WTC11 (cell line): ENCODE results near the gene DYNC1I1. TPM values are rescaled to one million over a fixed set of nuclear protein-coding genes. Genes with fewer than 3 reads are reported as not detected.

Source experiments
- ATAC-seq: fragments of 200-7000 bp; cut with Tn5 transposase; 2 replicates; pipeline ENCODE4 v1.10.0; 2021; ENCODE audit warnings: mild to moderate bottlenecking, moderate library complexity
- CTCF ChIA-PET: fragments of 300-600 bp; sonication (Branson Sonifier 250); formaldehyde crosslinking; loops from one replicate; lab custom pipeline; 2021; ENCODE audit warnings: antibody characterized with exemption; lab: Charles Lee
- POLR2A ChIA-PET: fragments of 350-600 bp; sonication (Branson Sonifier 250); formaldehyde crosslinking; loops from one replicate; lab custom pipeline; 2021; ENCODE audit warnings: antibody characterized with exemption; lab: Charles Lee
- DNase-seq: peaks from one replicate; pipeline ENCODE4 v3.0.0; 2021; ENCODE audit warnings: low spot score
- H3K27ac Mint-ChIP-seq: 2 replicates; pipeline ENCODE4 v1.8.0; 2021; ENCODE audit warnings: mixed read lengths
- H3K27me3 Mint-ChIP-seq: 2 replicates; pipeline ENCODE4 v1.8.0; 2021; ENCODE audit warnings: low read depth, mild to moderate bottlenecking, moderate library complexity, mixed read lengths
- H3K36me3 Mint-ChIP-seq: 2 replicates; pipeline ENCODE4 v1.8.0; 2021; ENCODE audit warnings: mixed read lengths
- H3K4me1 Mint-ChIP-seq: 2 replicates; pipeline ENCODE4 v1.8.0; 2022; ENCODE audit warnings: mixed read lengths
- H3K4me3 Mint-ChIP-seq: 2 replicates; pipeline ENCODE4 v1.8.0; 2021; ENCODE audit warnings: mild to moderate bottlenecking, moderate library complexity, mixed read lengths
- H3K9me3 Mint-ChIP-seq: 2 replicates; pipeline ENCODE4 v1.8.0; 2021; ENCODE audit warnings: mixed read lengths
- AFF4 ChIP-seq: sonication (generic); formaldehyde crosslinking; IDR thresholded peaks from 2 replicates; pipeline ENCODE4 v1.8.1; 2023; ENCODE audit warnings: mild to moderate bottlenecking, missing genetic modification reagents, borderline replicate concordance
- ATF1 ChIP-seq: sonication (generic); formaldehyde crosslinking; IDR thresholded peaks from 2 replicates; pipeline ENCODE4 v1.8.1; 2023; ENCODE audit warnings: mild to moderate bottlenecking, moderate library complexity, missing genetic modification reagents
- CREB1 ChIP-seq: sonication (generic); formaldehyde crosslinking; IDR thresholded peaks from 2 replicates; pipeline ENCODE4 v1.8.0; 2023; ENCODE audit warnings: mild to moderate bottlenecking, missing genetic modification reagents
- CTCF ChIP-seq: fragments of 200-600 bp; IDR thresholded peaks from 2 replicates; pipeline ENCODE4 v1.8.0; 2022; ENCODE audit warnings: antibody characterized with exemption
- ERG ChIP-seq: fragments of 250-450 bp; sonication (Bioruptor Pico); IDR thresholded peaks from 2 replicates; pipeline ENCODE4 v1.8.0; 2021; ENCODE audit warnings: mild to moderate bottlenecking
- FOXJ3 ChIP-seq: sonication (generic); formaldehyde crosslinking; IDR thresholded peaks from 2 replicates; pipeline ENCODE4 v1.9.0; 2021; ENCODE audit warnings: missing genetic modification reagents, mild to moderate bottlenecking, borderline replicate concordance
- FOXK1 ChIP-seq: sonication (generic); formaldehyde crosslinking; IDR thresholded peaks from 2 replicates; pipeline ENCODE4 v1.8.0; 2022; ENCODE audit warnings: mild to moderate bottlenecking, moderate library complexity, missing genetic modification reagents
- FOXP4 ChIP-seq: sonication (generic); formaldehyde crosslinking; IDR thresholded peaks from 2 replicates; pipeline ENCODE4 v1.8.0; 2022; ENCODE audit warnings: mild to moderate bottlenecking, missing genetic modification reagents
- GABPB1 ChIP-seq: sonication (generic); formaldehyde crosslinking; IDR thresholded peaks from 2 replicates; pipeline ENCODE4 v1.8.1; 2023; ENCODE audit warnings: mild to moderate bottlenecking, missing genetic modification reagents
- HMGXB4 ChIP-seq: sonication (generic); formaldehyde crosslinking; IDR thresholded peaks from 2 replicates; pipeline ENCODE4 v1.8.1; 2023; ENCODE audit warnings: mild to moderate bottlenecking, moderate library complexity, missing genetic modification reagents
- JUN ChIP-seq: sonication (generic); formaldehyde crosslinking; IDR thresholded peaks from 2 replicates; pipeline ENCODE4 v1.8.0; 2023; ENCODE audit warnings: mild to moderate bottlenecking, missing genetic modification reagents
- MLX ChIP-seq: sonication (generic); formaldehyde crosslinking; IDR thresholded peaks from 2 replicates; pipeline ENCODE4 v1.8.1; 2023; ENCODE audit warnings: mild to moderate bottlenecking, missing genetic modification reagents, moderate library complexity
- NR1H2 ChIP-seq: sonication (generic); formaldehyde crosslinking; IDR thresholded peaks from 2 replicates; pipeline ENCODE4 v1.9.0; 2021; ENCODE audit warnings: mild to moderate bottlenecking, moderate library complexity, missing genetic modification reagents
- NR3C1 ChIP-seq: sonication (generic); formaldehyde crosslinking; conservative IDR thresholded peaks from 2 replicates; pipeline ENCODE4 v1.8.1; 2023; ENCODE audit warnings: low read depth, mild to moderate bottlenecking, missing genetic modification reagents
- OVOL2 ChIP-seq: fragments of 250-450 bp; sonication (Bioruptor Pico); IDR thresholded peaks from 2 replicates; pipeline ENCODE4 v1.9.0; 2021; ENCODE audit warnings: mild to moderate bottlenecking, borderline replicate concordance
- PRRX2 ChIP-seq: fragments of 250-450 bp; sonication (Bioruptor Pico); IDR thresholded peaks from 2 replicates; pipeline ENCODE4 v1.8.0; 2021; ENCODE audit warnings: mild to moderate bottlenecking
- SMAD4 ChIP-seq: sonication (generic); formaldehyde crosslinking; IDR thresholded peaks from 2 replicates; pipeline ENCODE4 v1.8.0; 2022; ENCODE audit warnings: mild to moderate bottlenecking, missing genetic modification reagents
- SOX15 ChIP-seq: fragments of 250-450 bp; sonication (Bioruptor Pico); IDR thresholded peaks from 2 replicates; pipeline ENCODE4 v1.9.0; 2021; ENCODE audit warnings: mild to moderate bottlenecking
- USF2 ChIP-seq: sonication (generic); formaldehyde crosslinking; IDR thresholded peaks from 2 replicates; pipeline ENCODE4 v1.8.1; 2023; ENCODE audit warnings: mild to moderate bottlenecking, missing genetic modification reagents, moderate library complexity
- ZNF138 ChIP-seq: sonication (generic); formaldehyde crosslinking; conservative IDR thresholded peaks from 2 replicates; pipeline ENCODE4 v1.8.1; 2022; ENCODE audit warnings: mild to moderate bottlenecking, moderate library complexity, missing genetic modification reagents
- ZNF232 ChIP-seq: sonication (generic); formaldehyde crosslinking; IDR thresholded peaks from 2 replicates; pipeline ENCODE4 v1.8.0; 2022; ENCODE audit warnings: mild to moderate bottlenecking, missing genetic modification reagents
- ZNF423 ChIP-seq: fragments of 250-450 bp; sonication (Bioruptor Pico); IDR thresholded peaks from 2 replicates; pipeline ENCODE4 v2.1.2; 2022; ENCODE audit warnings: mild to moderate bottlenecking, moderate library complexity
- ZNF671 ChIP-seq: fragments of 250-450 bp; sonication (Bioruptor Pico); IDR thresholded peaks from 2 replicates; pipeline ENCODE4 v1.8.0; 2021; ENCODE audit warnings: mild to moderate bottlenecking
- total RNA-seq: library from RNA; stranded (reverse); gene quantifications from 3 replicates; pipeline ENCODE4 v1.2.3, GENCODE V29; 2021

DYNC1I1 gene
- total RNA-seq, 1 experiment from 2014 or later = 2.8 TPM

- TF ChIP-seq SMAD4 (CRISPR knock-in tag) (no peak), ZNF138 (CRISPR knock-in tag) (no peak), USF2 (CRISPR knock-in tag) (peak; percentile 46; the same call in 1 of the 2 replicates), FOXJ3 (CRISPR knock-in tag) (no peak)
These were observed 346.2 kb downstream of the DYNC1I1 start (continued) for GRCh38 chr7:96118449-96119001.

GRCh38 chr7:96120445-96121225, 348.3 kb downstream of the DYNC1I1 start:
- Mint-ChIP-seq H3K36me3 (peaks cover 13% of the 10 kb centered on the region), H3K4me1 (peaks cover 26% of the 10 kb centered on the region), H3K27me3 (peaks cover 2% of the 10 kb centered on the region; the same call in 1 of the 2 replicates), H3K4me3 (no peak overlapping the region), H3K27ac (no peak overlapping the region), H3K9me3 (no peaks in the 10 kb centered on the region)
- DNase-seq = no peak
- ATAC-seq = no peak
- POLR2A ChIA-PET = no interaction called here
- TF ChIP-seq ZNF423 (CRISPR knock-in tag) (no peak), MLX (no peak), HMGXB4 (CRISPR knock-in tag) (no peak), AFF4 (CRISPR knock-in tag) (no peak), FOXP4 (CRISPR knock-in tag) (no peak), SOX15 (CRISPR knock-in tag) (no peak), JUN (CRISPR knock-in tag) (no peak), ZNF671 (no peak), CREB1 (CRISPR knock-in tag) (no peak), NR3C1 (no peak), PRRX2 (no peak), OVOL2 (CRISPR knock-in tag) (no peak), ATF1 (CRISPR knock-in tag) (no peak), FOXK1 (CRISPR knock-in tag) (no peak), ERG (no peak), GABPB1 (CRISPR knock-in tag) (no peak), CTCF (no peak), NR1H2 (CRISPR knock-in tag) (no peak), ZNF232 (CRISPR knock-in tag) (no peak)
- CTCF ChIA-PET = no interaction called here
